RWPE1 (cell line): ENCODE measurements around the gene EYA2.

Source experiments
- CTCF ChIA-PET: fragments of 350-600 bp; sonication (Branson Sonifier 250); formaldehyde crosslinking; extraction: SDS; loops from one replicate; lab custom pipeline; 2021; lab: Yijun Ruan, JAX
- POLR2A ChIA-PET: fragments of 400-600 bp; formaldehyde crosslinking; extraction: SDS; loops from one replicate; lab custom pipeline; 2020; ENCODE audit warnings: antibody characterized with exemption; ENCODE audit not compliant: low non-redundant PET; lab: Yijun Ruan, JAX
- DNase-seq: peaks from one replicate; pipeline ENCODE4 v3.0.0; 2012; ENCODE audit warnings: low spot score
- H3K27ac ChIP-seq: fragments of 450-650 bp; 2 replicates; pipeline ENCODE4 v1.5.1; 2017
- TF ChIP-seq, protein P1 (sequence below): fragments of 450-650 bp; conservative IDR thresholded peaks from 2 replicates; pipeline ENCODE4 v1.5.1; 2017; ENCODE audit warnings: low read depth, mild to moderate bottlenecking

The EYA2 gene

DNA sequence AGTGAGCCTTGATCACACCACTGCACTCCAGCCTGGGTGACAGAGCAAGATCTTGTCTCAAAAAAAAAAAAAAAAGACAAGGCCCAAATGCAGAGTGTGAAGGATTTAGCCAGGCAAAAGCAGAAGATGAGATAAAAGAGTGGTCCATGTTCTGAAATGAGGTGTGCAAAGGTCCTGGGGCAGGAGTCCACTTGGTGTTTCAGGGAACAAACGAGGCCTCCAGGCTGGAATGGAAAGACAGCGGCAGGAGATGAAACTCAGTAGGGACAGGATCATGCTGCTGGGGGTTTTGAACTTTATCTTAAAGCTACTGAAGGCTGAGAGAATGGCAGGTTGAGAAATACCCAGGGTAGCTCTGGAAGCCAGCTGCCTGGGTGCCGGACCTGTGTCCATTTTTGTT is 283.6 kb downstream of the EYA2 start:
- CTCF ChIA-PET: interaction anchor here (1.2 kb wide), 1 partner anchor 26 kb away, joined by 4 read pairs; no protein-coding TSS in a partner anchor

DNA sequence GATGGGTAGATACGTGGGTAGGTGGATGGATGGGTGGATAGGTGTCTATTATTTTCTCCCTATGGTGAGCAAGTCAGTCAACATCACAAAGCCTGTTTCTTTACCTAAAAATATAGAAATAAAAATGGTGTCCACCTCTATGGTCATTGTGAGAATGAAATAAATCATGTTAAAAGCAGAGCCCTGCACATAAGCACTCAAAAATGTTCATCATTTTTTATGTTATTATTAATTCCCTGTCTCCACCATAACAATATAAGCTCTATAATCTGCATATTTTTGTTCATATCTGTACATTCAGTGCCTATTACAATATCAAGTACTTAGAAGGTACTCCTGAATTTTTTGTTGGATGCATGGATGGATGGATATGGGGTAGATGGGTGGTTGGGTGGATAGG is 284.2 kb downstream of the EYA2 start:
- ChIA-PET CTCF (no interaction called here), POLR2A (no interaction called here)
- TF ChIP-seq, protein P1, sequence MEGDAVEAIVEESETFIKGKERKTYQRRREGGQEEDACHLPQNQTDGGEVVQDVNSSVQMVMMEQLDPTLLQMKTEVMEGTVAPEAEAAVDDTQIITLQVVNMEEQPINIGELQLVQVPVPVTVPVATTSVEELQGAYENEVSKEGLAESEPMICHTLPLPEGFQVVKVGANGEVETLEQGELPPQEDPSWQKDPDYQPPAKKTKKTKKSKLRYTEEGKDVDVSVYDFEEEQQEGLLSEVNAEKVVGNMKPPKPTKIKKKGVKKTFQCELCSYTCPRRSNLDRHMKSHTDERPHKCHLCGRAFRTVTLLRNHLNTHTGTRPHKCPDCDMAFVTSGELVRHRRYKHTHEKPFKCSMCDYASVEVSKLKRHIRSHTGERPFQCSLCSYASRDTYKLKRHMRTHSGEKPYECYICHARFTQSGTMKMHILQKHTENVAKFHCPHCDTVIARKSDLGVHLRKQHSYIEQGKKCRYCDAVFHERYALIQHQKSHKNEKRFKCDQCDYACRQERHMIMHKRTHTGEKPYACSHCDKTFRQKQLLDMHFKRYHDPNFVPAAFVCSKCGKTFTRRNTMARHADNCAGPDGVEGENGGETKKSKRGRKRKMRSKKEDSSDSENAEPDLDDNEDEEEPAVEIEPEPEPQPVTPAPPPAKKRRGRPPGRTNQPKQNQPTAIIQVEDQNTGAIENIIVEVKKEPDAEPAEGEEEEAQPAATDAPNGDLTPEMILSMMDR: no peak
- DNase-seq: no peak
- no peak overlapping the region for H3K27ac ChIP-seq

More for the DNA sequence above, 283.6 kb downstream of the EYA2 start:
- POLR2A ChIA-PET: no interaction called here
- DNase-seq: no peak
- H3K27ac ChIP-seq: no peak overlapping the region
- TF ChIP-seq, protein P1: no peak

DNA sequence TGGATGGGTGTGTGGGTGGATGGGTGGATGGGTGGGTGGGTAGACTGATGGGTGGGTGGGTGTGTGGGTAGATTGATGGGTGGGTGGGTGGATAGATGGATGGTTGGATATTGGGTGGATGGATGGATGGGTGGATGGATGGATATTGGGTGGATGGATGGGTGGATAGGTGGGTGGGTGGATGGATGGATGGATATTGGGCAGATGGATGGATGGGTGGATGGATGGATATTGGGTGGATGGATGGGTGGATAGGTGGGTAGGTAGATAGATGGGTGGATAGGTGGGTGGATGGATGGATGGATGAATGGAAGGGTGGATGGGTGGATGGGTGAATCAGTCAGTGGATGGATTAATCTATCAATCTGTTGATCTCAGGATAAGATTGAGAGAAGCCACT is 284.6 kb downstream of the EYA2 start:
- DNase-seq: no peak
- CTCF ChIA-PET: no interaction called here
- TF ChIP-seq, protein P1: no peak
- no peak overlapping the region for H3K27ac ChIP-seq
- POLR2A ChIA-PET: no interaction called here

DNA sequence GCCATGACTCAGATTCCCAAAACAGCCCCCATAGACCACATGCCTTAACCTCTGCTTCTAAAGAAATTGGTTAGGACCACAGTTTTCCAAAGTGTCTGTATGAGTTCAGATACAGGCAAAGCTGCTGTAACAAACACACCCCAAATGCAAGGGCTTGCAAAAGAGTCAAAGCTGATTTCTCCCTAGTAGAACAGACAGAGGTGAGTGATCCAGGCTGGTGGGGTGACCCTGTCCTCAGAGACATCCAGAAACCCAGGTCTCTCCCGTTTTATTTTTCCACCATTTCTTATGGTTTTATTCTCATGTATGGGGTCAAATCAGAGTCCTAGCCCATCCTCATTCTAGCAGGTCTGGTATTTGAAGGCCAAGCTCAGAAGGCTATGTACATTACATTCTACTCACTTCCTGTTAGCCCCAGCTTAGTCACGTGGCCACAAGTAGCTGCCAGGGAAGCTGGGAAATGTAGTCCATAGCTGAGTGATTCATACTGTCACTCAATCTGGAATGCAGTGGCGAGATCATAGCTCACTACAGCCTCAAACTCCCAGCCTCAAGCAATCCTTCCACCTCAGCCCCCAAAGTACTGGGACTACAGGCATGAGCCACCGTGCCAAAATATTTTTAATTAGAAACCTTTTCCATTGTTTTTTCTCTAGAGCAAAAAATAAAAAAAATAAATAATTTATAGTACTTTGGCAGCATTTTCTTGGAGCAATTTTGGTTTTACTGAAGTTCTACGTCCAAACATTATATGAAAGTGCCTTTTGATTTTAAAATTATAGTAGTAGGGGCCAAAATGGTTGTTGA is 286.6 kb downstream of the EYA2 start:
- DNase-seq: peak; percentile 96
- CTCF ChIA-PET: interaction anchor here (0.6 to 1.0 kb wide), 4 partner anchors 25 to 203 kb away, joined by 3 read pairs; no protein-coding TSS in a partner anchor
- POLR2A ChIA-PET: interaction anchor here (0.6 to 0.7 kb wide), 3 partner anchors 10 to 357 kb away, joined by 3 to 5 read pairs (median 3); no protein-coding TSS in a partner anchor
- TF ChIP-seq, protein P1: no peak
- no peak overlapping the region for H3K27ac ChIP-seq

DNA sequence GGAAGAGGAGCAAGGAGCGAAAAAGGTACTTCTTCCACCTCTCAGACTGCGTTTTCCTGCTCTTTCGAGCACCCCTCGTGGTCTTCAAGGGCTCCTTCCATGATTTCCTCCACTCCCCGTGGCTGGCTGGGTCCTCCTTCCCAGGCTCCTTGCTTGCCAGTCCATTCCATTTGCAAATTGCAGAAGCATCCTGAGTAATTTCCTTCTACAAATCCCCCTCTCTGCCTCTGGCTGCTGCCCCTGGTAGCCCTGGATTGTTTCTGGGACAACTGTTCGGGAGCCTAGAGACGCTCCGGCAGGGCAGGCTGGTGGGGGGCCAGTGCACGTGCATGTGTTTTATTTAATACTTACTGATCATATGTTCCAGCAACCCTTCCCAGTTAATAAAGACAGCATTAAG is 288.7 kb downstream of the EYA2 start:
- ChIA-PET POLR2A (no interaction called here), CTCF (no interaction called here)
- TF ChIP-seq, protein P1: no peak
- no peak overlapping the region for H3K27ac ChIP-seq
- DNase-seq: no peak

DNA sequence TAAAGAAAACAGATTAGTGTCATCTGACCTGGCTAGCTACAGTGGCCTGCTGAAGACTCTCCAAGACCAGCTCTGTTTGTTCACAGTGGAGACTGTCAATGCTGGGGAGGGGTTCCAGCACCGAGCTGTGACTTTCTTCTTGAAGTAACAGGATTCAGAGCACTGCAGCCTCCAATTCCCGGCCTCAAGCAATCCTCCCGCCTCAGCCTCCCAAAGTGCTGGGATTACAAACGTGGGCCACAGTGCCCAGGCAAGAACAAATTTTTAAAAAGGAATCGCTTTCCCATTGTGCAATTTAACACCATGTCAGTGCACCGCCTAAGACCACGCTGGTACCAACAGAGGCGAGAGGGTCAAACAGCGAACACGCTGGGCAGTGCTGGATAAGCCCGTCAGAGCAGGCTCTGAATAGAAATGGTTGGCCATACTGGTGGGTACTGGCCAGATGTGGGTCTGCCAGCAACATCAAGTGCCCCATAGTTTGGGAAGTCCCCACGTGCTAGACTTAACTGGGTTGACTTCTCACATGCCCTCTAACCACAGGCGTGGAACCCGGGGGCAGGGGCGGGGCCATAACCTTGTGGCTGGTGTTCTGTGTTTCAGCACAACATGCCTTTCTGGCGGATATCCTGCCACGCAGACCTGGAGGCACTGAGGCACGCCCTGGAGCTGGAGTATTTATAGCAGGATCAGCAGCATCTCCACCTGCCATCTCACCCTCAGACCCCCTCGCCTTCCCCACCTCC is 293.0 kb downstream of the EYA2 start:
- TF ChIP-seq, protein P1: no peak
- DNase-seq: no peak
- H3K27ac ChIP-seq: no peak overlapping the region
- ChIA-PET POLR2A (no interaction called here), CTCF (interaction anchor here (0.6 to 1.1 kb wide), 4 partner anchors 9 to 379 kb away, joined by 3 to 6 read pairs (median 5); no protein-coding TSS in a partner anchor)
